Activated effector memory CD4-positive, alpha-beta T cell treated with Interleukin-2 at 50 U/mL for 16 hours (primary cell): ENCODE measurements around the gene CNGA3.

Experiments
- DNase-seq: peaks from one replicate; pipeline ENCODE4 v3.0.0-alpha.2; 2020

Gene CNGA3

GRCh38 chr2:98378901-98379300, 32.6 kb downstream of the CNGA3 start:
- DNase-seq = no peak

DNA sequence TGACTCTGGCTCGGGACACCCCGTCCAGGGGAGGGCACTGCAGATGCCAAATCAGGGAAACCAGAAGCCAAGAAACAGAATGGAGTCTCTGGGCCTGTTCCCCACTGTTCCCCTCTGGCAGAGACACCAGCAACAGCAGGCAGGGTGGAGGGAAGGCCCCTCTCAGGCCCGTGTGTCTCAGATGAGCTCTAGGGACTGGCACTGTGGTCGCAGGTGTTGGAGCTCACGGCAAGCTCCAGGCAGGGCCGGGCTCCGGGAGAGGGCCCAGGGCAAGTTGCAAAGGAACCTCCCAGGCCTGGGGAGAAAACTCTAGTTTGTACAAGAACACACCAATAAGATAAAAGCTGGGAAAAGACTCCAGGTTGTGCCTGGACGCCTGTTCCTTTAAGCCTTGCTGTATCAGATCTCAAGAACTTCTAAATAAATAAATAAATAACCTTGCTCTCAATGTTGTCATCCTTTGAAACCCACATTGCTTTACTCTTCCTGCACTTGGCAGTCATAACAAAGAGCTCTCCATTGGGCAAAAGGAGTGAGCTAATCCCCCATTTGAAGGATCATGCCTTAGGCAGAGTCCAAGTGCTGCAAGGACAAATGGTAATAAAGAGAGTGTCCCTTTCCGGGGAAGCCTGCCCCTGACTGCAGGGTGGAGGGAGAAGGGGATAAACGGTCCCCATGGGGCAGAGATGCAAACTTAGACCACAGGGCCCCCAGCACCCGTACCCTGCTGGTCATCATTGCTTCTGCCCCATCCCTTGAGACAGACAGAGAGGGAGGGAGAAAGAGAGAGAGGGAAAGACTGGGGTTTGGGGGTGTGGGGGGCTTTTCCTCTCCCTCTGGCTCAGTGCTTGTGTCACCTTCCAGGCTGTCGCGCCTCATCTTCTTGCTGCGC, 33.3 kb downstream of the CNGA3 start:
- DNase-seq = no peak

DNA sequence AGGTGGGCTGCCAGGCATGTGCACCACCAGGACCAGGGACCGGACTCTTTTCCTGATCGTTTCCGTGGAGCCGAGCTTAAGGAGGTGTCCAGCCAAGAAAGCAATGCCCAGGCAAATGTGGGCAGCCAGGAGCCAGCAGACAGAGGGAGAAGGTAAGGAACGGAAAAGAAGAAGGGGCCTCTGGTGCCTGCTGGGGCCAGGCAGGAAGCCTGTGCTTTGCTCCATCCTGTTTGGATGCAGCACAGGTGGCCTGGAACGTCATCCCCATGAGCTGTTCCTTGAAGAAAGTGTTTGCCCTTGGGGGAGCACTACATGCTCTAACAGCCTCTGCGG, 33.9 kb downstream of the CNGA3 start:
- no peak for DNase-seq

DNA sequence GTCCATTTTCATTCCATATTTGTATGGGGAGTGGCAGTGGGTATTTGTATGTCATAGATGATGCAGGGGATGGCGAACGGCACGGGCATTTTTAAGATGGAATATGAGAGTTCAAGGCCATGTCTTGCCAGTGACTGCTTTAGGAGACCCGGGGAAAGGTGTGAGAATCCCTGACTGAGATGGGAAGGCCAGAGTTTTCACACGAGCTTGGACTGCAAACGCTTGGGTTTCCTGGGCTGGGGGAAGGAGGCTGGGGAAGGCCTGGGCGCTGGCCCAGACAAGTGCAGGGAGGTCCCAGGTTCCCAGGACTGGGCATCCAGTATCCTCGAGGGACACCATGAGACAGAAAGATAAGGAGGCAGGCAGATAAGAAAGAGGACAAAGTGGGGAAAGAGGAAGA, 35.2 kb downstream of the CNGA3 start:
- no peak for DNase-seq

DNA sequence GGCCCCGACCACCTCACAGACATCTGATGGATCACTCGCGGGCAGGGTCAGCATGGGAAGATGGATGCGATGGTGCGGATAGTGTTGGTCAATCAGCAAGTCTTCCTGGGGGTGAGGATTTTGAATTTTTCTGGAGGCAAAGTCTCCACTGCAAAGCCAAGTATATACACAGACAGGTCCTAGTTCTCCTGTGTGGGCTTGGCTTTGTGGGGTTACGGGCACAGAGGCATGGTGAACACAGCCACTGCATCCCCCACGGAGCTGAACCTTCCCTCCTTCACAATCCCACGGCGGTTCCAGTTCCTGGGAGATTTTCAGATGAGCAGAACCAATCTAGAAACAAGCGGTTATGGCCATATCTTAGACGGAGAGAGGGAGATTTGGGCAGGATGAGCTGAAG, 35.8 kb downstream of the CNGA3 start:
- DNase-seq = no peak

DNA sequence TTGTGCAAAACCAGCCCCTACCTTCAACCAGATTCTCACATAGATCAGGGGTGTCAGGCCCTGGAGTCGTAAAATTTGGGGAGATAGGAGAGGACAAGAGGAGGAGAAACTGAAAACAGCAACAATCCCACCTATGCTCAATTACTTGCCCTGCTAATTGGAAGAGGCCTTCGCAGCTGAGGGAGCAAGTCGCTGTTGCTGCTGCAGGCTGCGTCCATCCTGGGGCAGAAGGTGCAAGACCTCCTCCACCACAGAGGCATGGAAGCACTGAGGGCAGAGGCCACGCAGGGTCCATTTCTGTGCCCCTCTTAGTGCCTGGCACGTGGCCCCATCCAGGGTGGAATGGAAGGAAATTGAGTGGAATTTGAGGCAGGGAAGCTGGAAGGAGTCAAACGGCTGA, 36.5 kb downstream of the CNGA3 start:
- DNase-seq = no peak

DNA sequence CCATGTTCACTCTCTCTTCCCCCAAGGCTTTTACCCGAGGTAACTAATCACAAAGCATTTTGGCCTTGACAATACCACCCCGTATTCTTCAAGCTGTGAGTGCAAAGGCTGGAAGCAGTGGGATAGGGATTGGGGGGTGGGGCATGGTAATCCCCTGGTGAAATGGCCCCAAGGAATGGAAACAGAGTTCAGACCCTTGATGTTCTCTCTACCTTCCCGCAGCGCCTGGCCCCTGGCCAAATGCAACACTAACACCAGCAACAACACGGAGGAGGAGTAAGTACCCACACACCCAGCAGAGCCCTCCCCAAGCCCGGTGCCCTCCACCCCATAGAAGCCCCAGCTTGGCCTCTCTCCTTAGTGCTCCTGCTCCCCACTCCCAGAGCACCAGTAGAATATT, 36.9 kb downstream of the CNGA3 start:
- no peak for DNase-seq

DNA sequence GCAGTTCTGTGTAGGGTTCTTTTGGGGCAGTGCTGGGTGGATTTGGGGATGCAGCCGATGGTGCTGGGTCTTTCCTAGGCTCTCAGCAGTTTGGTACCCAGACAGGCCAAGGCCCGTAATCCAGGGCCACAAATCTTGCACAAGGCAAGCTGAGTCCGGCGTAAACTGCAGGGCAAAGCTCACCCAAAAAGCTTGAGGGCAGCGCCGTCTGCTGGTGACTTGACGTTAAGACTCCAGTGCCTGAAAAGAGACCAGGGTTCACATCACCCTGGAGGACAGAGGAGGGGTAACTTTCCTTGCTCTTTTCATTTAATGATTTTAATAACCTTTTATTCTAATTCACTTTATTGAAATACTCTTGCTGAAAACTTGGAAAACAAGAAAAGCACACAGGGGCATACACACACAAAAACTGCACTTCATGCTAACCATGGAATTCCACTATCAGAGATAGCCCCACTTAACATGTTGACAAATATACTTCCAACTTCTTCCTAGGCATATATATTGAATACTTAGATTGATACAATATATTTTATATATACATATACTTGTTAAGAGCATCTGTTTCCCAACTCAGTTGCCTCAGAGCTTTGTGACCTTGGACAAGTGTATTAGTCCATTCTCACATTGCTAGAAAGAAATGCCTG, 38.9 kb downstream of the CNGA3 start:
- peak; percentile 50 for DNase-seq

- DNase-seq = no peak
Measured at GRCh38 chr2:98387478-98387877, 41.2 kb downstream of the CNGA3 start.

- no peak for DNase-seq
Measured at GRCh38 chr2:98388081-98388480, 41.8 kb downstream of the CNGA3 start.

DNA sequence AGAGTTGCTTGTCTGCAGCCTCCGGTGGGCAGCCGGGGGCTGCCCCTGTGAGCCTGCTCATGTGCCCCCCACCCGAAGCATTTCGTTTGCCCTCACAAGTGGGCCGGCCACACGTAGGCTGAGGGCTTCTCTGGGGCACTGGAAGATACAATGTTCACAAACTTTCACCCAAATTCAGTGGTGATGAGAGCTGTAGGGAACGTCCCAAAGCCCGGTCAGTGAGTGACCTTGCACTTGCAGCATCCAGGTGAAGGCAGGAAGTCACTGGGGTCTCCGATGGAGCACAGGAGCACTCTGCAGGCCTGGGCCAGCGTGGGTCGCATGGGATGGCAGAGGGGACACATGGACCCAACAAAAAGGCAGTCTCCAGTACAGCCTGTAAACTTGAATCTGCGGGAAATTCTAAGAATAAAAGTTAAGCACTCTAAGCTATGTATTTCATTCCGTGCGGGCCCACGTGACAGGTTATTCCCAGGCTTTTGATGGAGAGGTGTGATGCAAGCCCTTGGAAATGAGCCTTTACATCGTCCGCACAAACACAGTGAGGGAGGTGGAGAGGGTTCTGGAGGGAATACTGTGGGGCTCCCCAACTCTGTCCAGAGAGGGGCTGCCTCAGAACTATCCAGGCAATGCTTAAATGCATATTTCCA, 42.5 kb downstream of the CNGA3 start:
- DNase-seq = no peak

GRCh38 chr2:98389251-98389605, 43.0 kb downstream of the CNGA3 start:
- no peak for DNase-seq

DNA sequence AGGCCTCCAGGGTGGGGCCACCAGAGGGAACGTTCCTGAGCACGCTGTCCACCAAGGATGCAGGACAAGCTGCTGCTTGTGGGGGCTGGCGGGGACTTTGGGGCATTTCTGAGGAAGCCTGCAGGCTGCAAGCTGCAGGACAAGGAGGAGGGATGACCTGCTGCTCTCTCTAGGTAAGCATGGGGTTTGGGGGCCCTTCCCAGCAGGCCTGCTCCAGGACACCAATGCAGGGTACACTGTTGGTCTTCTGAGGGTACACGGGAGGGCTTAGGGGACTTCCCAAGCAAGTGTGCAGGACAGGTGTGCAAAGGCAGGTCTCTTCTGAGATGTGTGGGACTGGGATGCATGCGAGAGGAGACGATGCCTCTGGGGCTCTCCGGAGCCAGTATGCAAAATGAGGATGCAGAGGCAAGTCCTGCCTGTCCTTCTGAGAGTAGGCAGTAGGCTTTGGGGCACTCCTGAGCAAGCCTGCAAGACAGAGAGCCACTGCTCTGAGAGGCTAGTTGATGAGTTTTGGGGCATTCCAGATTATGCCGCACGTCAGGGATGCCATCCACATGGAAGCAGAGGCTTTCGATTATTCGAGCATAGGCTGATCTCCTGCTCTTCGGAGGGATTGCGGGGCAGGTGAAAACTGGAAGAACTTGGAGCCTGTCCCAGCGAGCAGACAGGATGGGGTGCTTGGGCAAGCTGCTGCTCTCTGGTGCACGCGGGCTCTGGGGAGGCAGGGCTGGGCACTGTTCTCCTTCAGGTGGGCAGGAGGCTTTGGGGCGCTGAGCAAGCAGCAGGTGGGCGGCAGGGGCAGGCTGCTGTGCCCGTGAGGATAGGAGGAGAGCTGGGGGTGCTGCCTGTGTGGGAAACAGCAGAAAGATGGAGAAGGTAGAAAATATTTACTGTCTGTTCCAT, 44.6 kb downstream of the CNGA3 start:
- DNase-seq = no peak

DNA sequence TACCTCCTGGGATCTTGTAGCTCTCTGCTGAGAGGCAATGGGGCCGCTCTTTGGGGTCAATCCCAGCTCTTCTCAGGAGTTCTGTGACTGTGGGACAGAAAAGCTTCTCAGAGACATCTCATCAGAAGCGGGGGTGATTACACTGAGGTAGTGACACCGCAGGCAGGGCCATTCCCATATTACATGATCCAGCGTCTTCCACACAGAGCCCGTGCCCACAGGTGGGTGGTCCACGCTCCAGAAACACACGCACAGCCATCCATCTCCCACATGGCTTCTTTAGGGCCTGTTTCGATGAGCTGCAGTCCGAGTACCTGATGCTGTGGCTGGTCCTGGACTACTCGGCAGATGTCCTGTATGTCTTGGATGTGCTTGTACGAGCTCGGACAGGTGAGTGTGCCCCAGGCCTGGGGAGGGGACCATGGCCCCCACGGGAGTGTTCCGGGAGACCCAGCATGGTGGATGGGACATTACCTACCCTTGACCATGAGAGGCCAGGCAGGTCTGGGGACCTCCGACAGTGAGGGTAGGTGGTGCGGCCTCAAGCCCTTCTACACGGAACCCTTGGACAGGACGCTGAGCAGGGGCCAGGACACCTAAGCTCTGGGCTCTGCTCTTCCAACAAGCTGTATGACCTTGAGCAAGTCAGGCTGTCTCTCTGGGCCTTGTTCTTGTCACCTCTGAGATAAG, 45.5 kb downstream of the CNGA3 start:
- no peak for DNase-seq

- DNase-seq = no peak
Measured at GRCh38 chr2:98393354-98393753, 47.1 kb downstream of the CNGA3 start.

DNA sequence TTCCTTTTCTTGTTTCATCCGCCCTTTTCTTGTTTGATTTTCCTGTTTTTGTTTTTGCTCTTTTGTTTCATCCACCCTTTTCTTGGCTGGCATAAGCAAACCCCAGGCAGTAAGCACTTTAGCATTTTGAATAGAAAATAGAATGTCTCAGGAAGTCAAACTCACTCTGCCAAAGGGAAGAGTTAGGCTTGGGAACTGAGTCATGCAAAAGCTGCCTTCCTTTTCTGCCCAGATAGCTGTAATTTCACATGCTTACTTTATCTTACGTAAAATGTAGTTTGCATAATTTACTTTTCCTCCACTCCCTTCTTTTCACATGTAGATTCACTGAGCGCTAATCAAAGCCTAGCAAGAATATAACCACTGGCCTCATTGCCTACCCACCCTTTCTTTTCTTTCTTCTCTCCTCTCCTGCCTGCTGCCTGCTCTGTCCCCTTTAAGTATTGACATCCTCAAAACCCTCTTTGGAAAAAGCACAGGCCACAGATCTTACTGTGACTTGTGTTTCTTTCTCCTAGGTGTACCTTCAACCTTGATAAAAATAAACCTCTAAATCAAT, 48.4 kb downstream of the CNGA3 start:
- DNase-seq = no peak

GRCh38 chr2:98395977-98396376, 49.7 kb downstream of the CNGA3 start:
- DNase-seq = no peak

GRCh38 chr2:98396745-98397355, 50.6 kb downstream of the CNGA3 start:
- no peak for DNase-seq

GRCh38 chr2:98399140-98399539, 52.9 kb downstream of the CNGA3 start:
- no peak for DNase-seq

DNA sequence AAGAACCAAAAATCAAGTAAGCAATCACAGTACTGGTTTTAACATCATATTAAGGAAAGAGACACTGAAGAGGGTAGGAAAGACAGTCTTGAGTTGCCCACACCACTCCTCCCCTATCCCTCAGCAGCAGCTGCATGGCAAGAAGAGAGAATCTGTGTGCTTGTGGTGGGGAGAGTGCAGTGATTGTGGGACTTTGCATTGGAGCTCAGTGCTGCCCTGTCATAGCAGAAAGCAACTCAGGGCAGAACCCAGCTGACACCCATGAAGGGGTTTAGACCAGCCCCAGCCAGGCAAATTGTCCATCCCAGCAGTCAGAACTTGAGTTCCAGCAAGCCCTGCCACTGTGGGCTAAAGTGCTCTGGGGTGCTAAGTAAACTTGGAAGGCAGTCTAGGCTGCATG, 57.6 kb downstream of the CNGA3 start:
- no peak for DNase-seq

DNA sequence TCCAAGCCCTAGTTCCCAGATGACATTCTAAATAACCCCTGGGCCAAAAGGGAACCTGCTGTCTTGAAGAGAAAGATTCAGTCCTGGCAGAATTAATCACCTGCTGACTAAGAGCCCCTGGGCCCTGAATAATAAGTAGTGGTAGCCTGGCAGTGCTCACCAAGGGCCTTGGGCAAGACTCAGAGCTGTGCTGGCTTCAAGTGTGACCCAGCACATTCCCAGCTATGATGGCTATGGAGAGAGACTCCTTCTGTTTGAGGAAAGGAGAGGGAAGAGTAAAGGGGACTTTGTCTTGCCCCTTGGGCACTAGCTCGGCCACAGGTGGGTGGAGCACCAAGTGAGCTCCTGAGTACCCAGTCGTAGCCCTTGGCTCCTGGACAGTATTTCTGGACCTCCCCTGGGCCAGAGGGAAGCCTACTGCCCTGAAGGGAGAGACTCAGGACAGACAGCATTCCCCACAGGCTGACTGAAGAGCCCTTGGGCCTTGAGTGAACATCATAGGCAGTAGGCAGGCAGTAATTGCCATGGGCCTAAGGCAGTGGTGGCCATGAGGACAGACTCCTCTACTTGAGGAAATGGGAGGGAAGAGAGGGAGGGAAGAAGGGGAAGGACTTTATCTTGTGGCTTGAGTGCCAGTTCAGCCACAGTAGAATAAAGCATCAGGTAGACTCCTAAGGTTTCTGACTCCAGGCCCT, 58.4 kb downstream of the CNGA3 start:
- DNase-seq = no peak
